A549 (cell line): Measurements from ENCODE around the gene ACE2.

Experiments
- CTCF ChIP-seq: fragments of >200 bp; sonication (Bioruptor Twin); formaldehyde crosslinking; IDR thresholded peaks from 3 replicates; pipeline ENCODE4 v1.5.1; 2016
- JUN ChIP-seq, 2 experiments: fragments of >200 bp; sonication (Bioruptor Twin); formaldehyde crosslinking; IDR thresholded peaks; 2 replicates in 1 of 2; 3 replicates in 1 of 2; pipeline ENCODE4 v1.6.1; 2016 to 2017
- KDM5A ChIP-seq: fragments of 200-600 bp; sonication (generic); IDR thresholded peaks from 2 replicates; pipeline ENCODE4 v1.6.1; 2016; ENCODE audit warnings: antibody characterized with exemption, mild to moderate bottlenecking
- MYC ChIP-seq: IDR thresholded peaks from 2 replicates; pipeline ENCODE4 v1.6.1; 2012; ENCODE audit warnings: mild to moderate bottlenecking, inconsistent platforms, low read length, improper control_type of control experiment, borderline replicate concordance
- NR3C1 ChIP-seq: fragments of >200 bp; sonication (Bioruptor Twin); formaldehyde crosslinking; IDR thresholded peaks from 3 replicates; pipeline ENCODE4 v1.6.1; 2017
- POLR2A ChIP-seq: IDR thresholded peaks from 2 replicates; pipeline ENCODE4 v1.6.1; 2012; ENCODE audit warnings: mild to moderate bottlenecking, low read length
- RAD21 ChIP-seq, 2 experiments: fragments of >200 bp in 1 of 2; sonication (Bioruptor Twin) in 1 of 2; formaldehyde crosslinking in 1 of 2; IDR thresholded peaks in 1 of 2; conservative IDR thresholded peaks in 1 of 2; 2 replicates in 1 of 2; 3 replicates in 1 of 2; pipeline ENCODE4 v1.6.1; 2012 to 2018; ENCODE audit warnings: inconsistent platforms in 1 of 2
- REST ChIP-seq: fragments of 200-600 bp; sonication (generic); IDR thresholded peaks from 2 replicates; pipeline ENCODE4 v1.6.1; 2016; ENCODE audit warnings: antibody characterized with exemption, mild to moderate bottlenecking, moderate library complexity

GRCh38 chrX:15643786-15644559 is 43.2 kb upstream of the ACE2 start:
- TF ChIP-seq NR3C1 (no peak), POLR2A (no peak), CTCF (no peak), JUN (IDR thresholded peaks at IDR 0.05) (no peak), REST (no peak), MYC (no peak), KDM5A (no peak), RAD21 (conservative IDR thresholded peaks at IDR 0.05 in 1 of 2, IDR thresholded peaks at IDR 0.05 in 1 of 2) (no peak)
